DMS114 treated with DMSO at 0.1 percent for 48 hours (cell line): Measurements from ENCODE around the gene DOCK4.

Experiments
- DNase-seq: peaks from one replicate; lab custom pipeline; 2025; ENCODE audit not compliant: unreplicated experiment; lab: John Stamatoyannopoulos, UW

Gene DOCK4

GRCh38 chr7:112161253-112162141, 44.7 kb downstream of the DOCK4 start:
- no peak for DNase-seq

GRCh38 chr7:112160771-112161150, 45.4 kb downstream of the DOCK4 start:
- no peak for DNase-seq

DNA sequence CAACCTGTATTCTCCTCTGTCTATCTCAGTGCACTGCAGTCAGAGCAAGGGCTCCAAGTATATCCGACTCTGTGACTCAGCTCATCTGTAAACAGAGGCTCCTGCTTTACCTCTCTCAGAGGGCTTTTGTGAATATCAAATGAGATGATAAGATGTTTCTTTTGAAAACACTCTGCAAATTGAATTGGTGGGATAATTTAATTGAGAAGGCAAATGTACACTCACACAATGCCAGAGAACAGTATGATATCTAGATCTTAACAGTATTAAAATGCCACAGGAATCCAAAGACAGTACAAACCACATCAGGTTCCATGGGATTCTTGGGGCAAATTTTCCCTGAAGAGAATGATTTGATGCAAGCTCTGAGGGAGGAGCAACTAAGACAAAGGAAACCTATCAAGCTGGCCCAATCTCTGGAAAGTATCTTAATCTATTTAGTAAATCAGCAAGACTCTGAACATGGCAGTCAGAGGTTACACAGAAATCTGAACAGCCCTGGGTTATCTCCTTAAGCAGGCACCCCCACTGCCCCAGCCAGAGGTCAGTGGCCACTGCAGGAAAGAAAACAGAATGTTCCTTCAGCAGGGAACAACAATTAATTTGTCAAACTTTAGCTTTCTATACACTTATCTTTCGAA, 45.9 kb downstream of the DOCK4 start:
- no peak for DNase-seq

DNA sequence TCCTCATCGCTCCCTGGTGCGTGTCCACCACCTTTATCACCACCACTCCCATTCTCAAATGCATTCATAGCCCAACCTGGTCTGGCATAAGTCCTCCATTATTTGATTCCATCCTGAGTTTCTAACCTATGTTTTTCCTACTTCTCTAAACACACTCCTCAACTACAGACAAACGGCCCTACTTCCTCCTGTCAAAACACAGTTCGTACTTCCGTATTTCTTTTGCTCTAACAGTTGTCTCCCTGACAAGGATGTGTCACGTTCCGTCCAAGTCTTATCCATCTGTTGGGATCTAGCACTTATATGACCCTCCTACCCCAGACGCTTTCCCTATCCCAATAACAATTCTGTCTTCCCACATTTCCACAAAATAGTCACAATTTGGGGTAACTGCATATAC, 46.8 kb downstream of the DOCK4 start:
- DNase-seq = no peak

- DNase-seq = no peak
These were observed 49.1 kb downstream of the DOCK4 start for GRCh38 chr7:112157072-112157471.

DNA sequence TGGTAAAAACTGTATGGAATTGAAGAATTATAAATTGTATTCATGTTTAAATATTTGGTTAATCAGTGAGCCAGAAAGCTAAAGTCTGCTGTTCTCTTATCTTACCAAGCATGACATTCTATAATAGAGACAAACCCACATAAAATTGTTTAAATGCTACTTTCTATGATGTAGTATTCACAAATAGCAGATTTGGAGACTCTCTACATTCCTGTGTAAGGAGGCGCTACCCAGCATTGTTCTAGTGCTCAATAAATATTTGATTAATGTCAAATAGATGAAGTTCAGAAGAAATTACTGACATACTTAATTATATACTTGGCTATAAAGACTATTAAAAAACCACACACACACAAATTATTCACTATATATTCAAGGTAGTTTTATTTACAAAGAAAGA, 49.8 kb downstream of the DOCK4 start:
- DNase-seq = no peak

GRCh38 chr7:112154690-112155089, 51.5 kb downstream of the DOCK4 start:
- DNase-seq = no peak

GRCh38 chr7:112152186-112152585, 54.0 kb downstream of the DOCK4 start:
- DNase-seq = no peak

GRCh38 chr7:112150823-112151641, 55.2 kb downstream of the DOCK4 start:
- no peak for DNase-seq

DNA sequence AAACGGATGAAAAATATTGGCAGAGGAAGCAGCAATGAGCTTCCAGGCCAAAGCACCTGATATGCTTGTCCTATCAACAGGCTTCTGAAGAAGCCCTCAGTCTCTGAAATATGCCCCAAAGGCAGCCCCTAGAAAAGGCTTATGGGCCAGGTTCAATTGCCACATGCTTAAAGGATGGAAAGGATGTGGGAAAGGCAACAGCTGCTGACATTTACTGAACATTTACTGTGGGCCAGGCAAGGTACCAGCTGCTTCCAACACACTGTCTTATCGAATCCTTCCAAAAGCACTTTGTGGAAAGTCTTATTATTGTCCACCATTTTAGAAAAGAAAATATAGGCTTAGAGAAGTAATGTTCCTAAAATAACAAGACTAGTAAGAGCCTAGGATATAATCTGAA, 56.5 kb downstream of the DOCK4 start:
- DNase-seq = no peak

GRCh38 chr7:112147793-112148361, 58.3 kb downstream of the DOCK4 start:
- no peak for DNase-seq

GRCh38 chr7:112145206-112145605, 61.0 kb downstream of the DOCK4 start:
- DNase-seq = no peak

GRCh38 chr7:112144284-112145059, 61.7 kb downstream of the DOCK4 start:
- DNase-seq = no peak

DNA sequence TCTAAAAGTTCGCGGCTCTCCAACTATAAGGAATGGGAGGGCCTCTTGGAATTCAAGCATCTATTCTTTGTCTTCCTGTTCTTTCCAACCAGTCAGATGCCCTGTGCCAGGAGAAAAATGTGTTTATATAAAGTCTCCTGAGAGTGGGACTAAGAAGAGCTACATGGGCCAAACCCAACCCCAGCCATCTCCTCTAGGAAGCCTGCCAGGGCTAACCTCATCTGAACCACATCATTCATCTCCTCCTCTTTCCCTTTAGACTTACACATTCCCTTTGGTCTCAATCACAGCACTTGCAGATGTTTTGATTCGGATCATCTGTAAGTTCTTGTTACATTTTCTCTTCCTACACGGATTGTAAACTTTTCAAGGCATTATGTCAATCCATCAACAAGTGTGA, 62.6 kb downstream of the DOCK4 start:
- no peak for DNase-seq

GRCh38 chr7:112143136-112143535, 63.1 kb downstream of the DOCK4 start:
- no peak for DNase-seq

DNA sequence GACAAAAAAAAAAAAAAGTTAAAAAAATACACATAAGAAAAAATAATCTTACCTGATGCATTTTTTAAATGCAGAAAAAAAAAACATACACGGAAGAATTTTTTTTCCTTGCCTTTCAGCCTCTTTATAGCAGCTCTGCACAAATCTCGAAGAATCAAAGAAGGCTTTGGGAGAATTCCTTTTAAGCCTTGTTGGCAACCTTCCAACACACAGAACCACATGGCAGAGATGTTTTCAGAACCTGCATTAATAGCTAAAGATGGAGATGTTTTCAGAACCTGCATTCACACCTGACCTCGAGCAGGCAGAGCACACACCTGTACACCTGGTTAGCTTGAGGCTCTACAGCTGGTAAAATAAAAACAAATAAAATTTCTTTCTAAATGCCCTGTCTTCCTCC, 65.6 kb downstream of the DOCK4 start:
- DNase-seq = no peak

- no peak for DNase-seq
These were observed 67.3 kb downstream of the DOCK4 start for GRCh38 chr7:112138938-112139337.

- no peak for DNase-seq
These were observed 67.8 kb downstream of the DOCK4 start for GRCh38 chr7:112138325-112138852.

GRCh38 chr7:112137141-112138101, 68.8 kb downstream of the DOCK4 start:
- DNase-seq = no peak
